Prostate gland (tissue), 2 donors: ENCODE measurements around the gene DIP2B. TPM values are rescaled to one million over a fixed set of nuclear protein-coding genes. Genes with fewer than 3 reads are reported as not detected.

Experiments used
- DNase-seq: peaks from one replicate; pipeline ENCODE4 v3.0.0-alpha.2; 2019; ENCODE audit warnings: low spot score
- H3K27ac ChIP-seq, 2 donors: fragments of 200-600 bp; sonication (generic); 2 replicates each; pipeline ENCODE4 v1.5.1; 2017 to 2019
- H3K27me3 ChIP-seq: fragments of 200-600 bp; sonication (generic); replicated peaks from 2 replicates; pipeline ENCODE4 v1.5.1; 2019; ENCODE audit not compliant: insufficient read depth
- H3K36me3 ChIP-seq, 2 donors: fragments of 200-600 bp; sonication (generic); 1 replicate in 1 of 2; 2 replicates in 1 of 2; pipeline versions ENCODE4 v1.5.1 to v1.8.1; 2017 to 2019
- H3K4me1 ChIP-seq: fragments of 200-600 bp; sonication (generic); replicated peaks from 2 replicates; pipeline ENCODE4 v1.5.1; 2019
- H3K4me3 ChIP-seq, 2 donors: fragments of 200-600 bp; sonication (generic); 2 replicates each; pipeline ENCODE4 v1.5.1; 2017 to 2019
- H3K9me3 ChIP-seq: fragments of 200-600 bp; sonication (generic); 2 replicates; pipeline ENCODE4 v1.5.1; 2017
- CTCF ChIP-seq, 4 experiments: fragments of 200-600 bp in 2 of 4; fragments of 450-650 bp in 2 of 4; sonication (generic) in 2 of 4; IDR thresholded peaks; 1 replicate in 3 of 4; 2 replicates in 1 of 4; pipeline ENCODE4 v1.5.1; 2016 to 2019; ENCODE audit warnings: antibody characterized with exemption in 4 of 4, mild to moderate bottlenecking in 2 of 4, moderate library complexity in 2 of 4
- POLR2A ChIP-seq: fragments of 450-650 bp; IDR thresholded peaks from one replicate; pipeline ENCODE4 v1.6.1; 2016; ENCODE audit warnings: antibody characterized with exemption, mild to moderate bottlenecking
- POLR2AphosphoS5 ChIP-seq: sonication (generic); formaldehyde crosslinking; IDR thresholded peaks from one replicate; pipeline ENCODE4 v1.6.1; 2017; ENCODE audit warnings: antibody characterized with exemption
- WGBS: methylation state at CpG from one replicate; pipeline ENCODE4 v1.1.5; 2018; 5-methylcytosine and 5-hydroxymethylcytosine counted together
- intact Hi-C: fragments of 100-400 bp; cut with DNase I; formaldehyde crosslinking; loops from one replicate; pipeline ENCODE4 v1.14.2; 2022
- total RNA-seq, 2 donors: library from RNA; depleted of rRNA; stranded (reverse); fragments of >200 nt; gene quantifications; one replicate each; pipeline ENCODE4 v1.1.0, GENCODE V29; 2016

Gene DIP2B
- total RNA-seq, 2 donors from 2014 or later = 23.2 to 56.3 TPM

GRCh38 chr12:50771409-50771808, 266.6 kb downstream of the DIP2B start:
- no peaks in the 10 kb centered on the region for H3K27me3 ChIP-seq
- WGBS = 96% methylated on average over 5 of the region's 5 CpGs
- H3K36me3 ChIP-seq = no peaks in the 10 kb centered on the region
- no peaks in the 10 kb centered on the region for H3K9me3 ChIP-seq
- H3K27ac ChIP-seq = no peak overlapping the region
- no peaks in the 10 kb centered on the region for H3K4me1 ChIP-seq
- no peak for TF ChIP-seq POLR2AphosphoS5
- no peak for TF ChIP-seq POLR2A
- no peak for TF ChIP-seq CTCF (IDR thresholded peaks at IDR 0.05)
- no peak overlapping the region for H3K4me3 ChIP-seq
- intact Hi-C loops = no loop called here
- no peak for DNase-seq

- no peaks in the 10 kb centered on the region for H3K36me3 ChIP-seq
- intact Hi-C loops = no loop called here
- WGBS = 96% methylated on average over 5 of the region's 5 CpGs
- no peak for DNase-seq
- H3K4me3 ChIP-seq = no peak overlapping the region
- no peak overlapping the region for H3K27ac ChIP-seq
- no peaks in the 10 kb centered on the region for H3K27me3 ChIP-seq
- TF ChIP-seq CTCF (IDR thresholded peaks at IDR 0.05) = no peak
- no peak for TF ChIP-seq POLR2AphosphoS5
- TF ChIP-seq POLR2A = no peak
- no peaks in the 10 kb centered on the region for H3K9me3 ChIP-seq
- no peaks in the 10 kb centered on the region for H3K4me1 ChIP-seq
Observed at GRCh38 chr12:50772470-50772869, 267.7 kb downstream of the DIP2B start.

GRCh38 chr12:50772877-50773276, 268.1 kb downstream of the DIP2B start:
- no peak for DNase-seq
- no peaks in the 10 kb centered on the region for H3K4me1 ChIP-seq
- intact Hi-C loops = no loop called here
- H3K27me3 ChIP-seq = no peaks in the 10 kb centered on the region
- H3K9me3 ChIP-seq = no peaks in the 10 kb centered on the region
- no peak overlapping the region for H3K4me3 ChIP-seq
- WGBS = 94% methylated on average over 2 of the region's 2 CpGs
- TF ChIP-seq POLR2A (no peak), POLR2AphosphoS5 (no peak), CTCF (IDR thresholded peaks at IDR 0.05) (no peak)
- no peak overlapping the region for H3K27ac ChIP-seq
- no peaks in the 10 kb centered on the region for H3K36me3 ChIP-seq

GRCh38 chr12:50775251-50775650, 270.5 kb downstream of the DIP2B start:
- 98% methylated on average over 2 of the region's 2 CpGs for WGBS
- H3K4me3 ChIP-seq = no peak overlapping the region
- no peaks in the 10 kb centered on the region for H3K27me3 ChIP-seq
- H3K9me3 ChIP-seq = no peaks in the 10 kb centered on the region
- H3K36me3 ChIP-seq = no peaks in the 10 kb centered on the region
- H3K27ac ChIP-seq = no peak overlapping the region
- no peak for DNase-seq
- TF ChIP-seq POLR2A (no peak), CTCF (IDR thresholded peaks at IDR 0.05) (no peak)
- intact Hi-C loops = no loop called here
- no peaks in the 10 kb centered on the region for H3K4me1 ChIP-seq

- H3K27ac ChIP-seq = no peak overlapping the region
- H3K27me3 ChIP-seq = no peaks in the 10 kb centered on the region
- no peaks in the 10 kb centered on the region for H3K9me3 ChIP-seq
- DNase-seq = no peak
- no peak overlapping the region for H3K4me3 ChIP-seq
- H3K36me3 ChIP-seq = no peaks in the 10 kb centered on the region
- no peak for TF ChIP-seq POLR2A
- no peak for TF ChIP-seq CTCF (IDR thresholded peaks at IDR 0.05)
- TF ChIP-seq POLR2AphosphoS5 = no peak
- 85% methylated on average over 9 of the region's 9 CpGs for WGBS
- no peaks in the 10 kb centered on the region for H3K4me1 ChIP-seq
- intact Hi-C loops = no loop called here
Observed at GRCh38 chr12:50776749-50777728, 272.3 kb downstream of the DIP2B start.
